Naive thymus-derived CD4-positive, alpha-beta T cell (primary cell): ENCODE results near the gene PRSS23. TPM values are rescaled to one million over a fixed set of nuclear protein-coding genes. Genes with fewer than 3 reads are reported as not detected.
"Not testable (repeated sequence)": the region's sequence is repeated elsewhere in the genome, so short reads cannot be mapped to it uniquely, and the experiment has no call there.

Source experiments
- ATAC-seq: fragments of 150-1000 bp; cut with Tn5 transposase; 2 replicates; pipeline ENCODE4 v1.10.0; 2021; ENCODE audit warnings: mild to moderate bottlenecking, moderate library complexity
- CTCF ChIA-PET: fragments of 350-600 bp; sonication (Branson Sonifier 250); formaldehyde crosslinking; loops from one replicate; lab custom pipeline; 2021; ENCODE audit warnings: antibody characterized with exemption; lab: Charles Lee
- POLR2A ChIA-PET: fragments of 350-600 bp; sonication (Branson Sonifier 250); formaldehyde crosslinking; loops from one replicate; lab custom pipeline; 2021; ENCODE audit warnings: antibody characterized with exemption, inconsistent platforms; lab: Charles Lee
- DNase-seq, 9 donors: peaks; one replicate each; pipeline versions ENCODE4 v3.0.0 to v3.0.0-alpha.2; 2020 to 2022; ENCODE audit warnings: mixed read lengths in 1 of 9
- H3K27ac ChIP-seq: one replicate; pipeline ENCODE4 v1.7.0; 2013; ENCODE audit warnings: mild to moderate bottlenecking, low read depth, low read length, moderate library complexity
- H3K27me3 ChIP-seq, 2 donors: one replicate each; pipeline ENCODE4 v1.7.0; 2013; ENCODE audit warnings: low read length in 2 of 2, mild to moderate bottlenecking in 2 of 2, moderate library complexity in 2 of 2; ENCODE audit not compliant: control insufficient read depth in 2 of 2, insufficient read depth in 2 of 2
- H3K36me3 ChIP-seq, 3 experiments: 1 replicate in 2 of 3; 2 replicates in 1 of 3; pipeline ENCODE4 v1.7.0; 2013; ENCODE audit warnings: low read length in 3 of 3, mild to moderate bottlenecking in 3 of 3, moderate library complexity in 1 of 3; ENCODE audit not compliant: insufficient read depth in 3 of 3, control insufficient read depth in 2 of 3
- H3K4me1 ChIP-seq, 2 donors: one replicate each; pipeline ENCODE4 v1.7.0; 2013; ENCODE audit warnings: low read length in 2 of 2, mild to moderate bottlenecking in 2 of 2, moderate library complexity in 1 of 2; ENCODE audit not compliant: control insufficient read depth in 2 of 2, insufficient read depth in 2 of 2
- H3K4me3 ChIP-seq: 2 replicates; pipeline ENCODE4 v1.7.0; 2013; ENCODE audit warnings: mild to moderate bottlenecking, low read length
- H3K9me3 ChIP-seq, 3 experiments: 1 replicate in 2 of 3; 2 replicates in 1 of 3; pipeline ENCODE4 v1.7.0; 2013; ENCODE audit warnings: low read length in 3 of 3; ENCODE audit not compliant: control insufficient read depth in 2 of 3
- H3K27ac Mint-ChIP-seq, 9 donors: one replicate each; pipeline ENCODE4 v1.8.0; 2020 to 2022; ENCODE audit warnings: mixed read lengths in 9 of 9, mild to moderate bottlenecking in 8 of 9, moderate library complexity in 5 of 9, inconsistent platforms in 2 of 9
- H3K27me3 Mint-ChIP-seq, 5 donors: one replicate each; pipeline ENCODE4 v1.8.0; 2021 to 2022; ENCODE audit warnings: mixed read lengths in 5 of 5, mild to moderate bottlenecking in 1 of 5
- H3K36me3 Mint-ChIP-seq, 5 donors: one replicate each; pipeline ENCODE4 v1.8.0; 2020 to 2022; ENCODE audit warnings: mixed read lengths in 5 of 5, mild to moderate bottlenecking in 3 of 5, inconsistent platforms in 1 of 5
- H3K4me1 Mint-ChIP-seq, 7 donors: one replicate each; pipeline ENCODE4 v1.8.0; 2020 to 2022; ENCODE audit warnings: mixed read lengths in 7 of 7, mild to moderate bottlenecking in 3 of 7, inconsistent platforms in 1 of 7
- H3K4me3 Mint-ChIP-seq, 10 donors: one replicate each; pipeline ENCODE4 v1.8.0; 2020 to 2022; ENCODE audit warnings: mild to moderate bottlenecking in 10 of 10, mixed read lengths in 10 of 10, moderate library complexity in 6 of 10, inconsistent platforms in 2 of 10
- H3K9me3 Mint-ChIP-seq, 11 donors: one replicate each; pipeline ENCODE4 v1.8.0; 2020 to 2022; ENCODE audit warnings: mixed read lengths in 11 of 11, mild to moderate bottlenecking in 4 of 11, inconsistent platforms in 1 of 11, moderate library complexity in 1 of 11
- intact Hi-C, 2 donors: fragments of 100-400 bp; cut with micrococcal nuclease; formaldehyde crosslinking; loops; one replicate each; pipeline ENCODE4 v1.15.1; 2023
- polyA plus RNA-seq, 2 donors: library from polyadenylated mRNA; unstranded; fragments of 300-500 nt; fragmentation: Illumina TruSeq; gene quantifications; one replicate each; pipeline ENCODE4 v1.2.3, GENCODE V29; 2021
- total RNA-seq, 6 experiments: library from RNA in 5 of 6; stranded (reverse) in 5 of 6; gene quantifications; 1 replicate in 5 of 6; 2 replicates in 1 of 6; pipeline ENCODE4 v1.2.3 and lab custom pipeline; 2021 to 2026

PRSS23 gene
- total and polyA plus RNA-seq, 7 experiments from 2014 or later, result 0.07 to 9.7 (median 0.54) TPM

DNA sequence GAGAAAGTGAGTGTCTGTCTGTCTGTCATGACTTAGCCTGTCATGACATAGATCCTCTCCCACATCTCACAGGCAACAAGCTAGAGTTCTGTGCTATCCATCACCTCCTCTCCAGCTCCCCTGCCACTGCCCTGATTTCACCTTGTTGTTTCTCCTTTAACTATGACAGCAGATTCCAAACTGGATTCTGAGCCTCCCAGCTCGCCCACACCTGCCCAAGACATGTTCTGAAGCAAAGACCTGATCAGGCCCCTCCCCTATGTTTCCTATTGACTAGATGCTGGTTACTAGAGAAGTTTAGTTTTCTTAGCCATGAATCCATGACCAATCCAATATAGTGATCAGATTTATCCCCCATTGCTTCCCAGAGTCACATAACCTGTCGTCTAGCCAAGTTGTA is 15.4 kb downstream of the PRSS23 start:
- Histone ChIP-seq H3K27me3 (no peaks in the 10 kb centered on the region), H3K4me1 (no peaks in the 10 kb centered on the region), H3K27ac (no peak overlapping the region), H3K36me3 (no peaks in the 10 kb centered on the region), H3K4me3 (no peak overlapping the region), H3K9me3 (no peaks in the 10 kb centered on the region)
- no peak for ATAC-seq
- Mint-ChIP-seq H3K27me3 (peaks cover 0 to 43% (median 13%) of the 10 kb centered on the region in 5 donors), H3K4me3 (no peak overlapping the region), H3K36me3 (no peaks in the 10 kb centered on the region), H3K27ac (no peak overlapping the region), H3K9me3 (no peaks in the 10 kb centered on the region), H3K4me1 (peaks cover 0 to 11% (median 5%) of the 10 kb centered on the region in 7 donors)
- POLR2A ChIA-PET, result no interaction called here
- intact Hi-C loops, result no loop called here
- CTCF ChIA-PET, result interaction anchor here (0.6 to 1.3 kb wide), 2 partner anchors 75 to 373 kb away, joined by 3 read pairs; no protein-coding TSS in a partner anchor
- DNase-seq, result no peak

DNA sequence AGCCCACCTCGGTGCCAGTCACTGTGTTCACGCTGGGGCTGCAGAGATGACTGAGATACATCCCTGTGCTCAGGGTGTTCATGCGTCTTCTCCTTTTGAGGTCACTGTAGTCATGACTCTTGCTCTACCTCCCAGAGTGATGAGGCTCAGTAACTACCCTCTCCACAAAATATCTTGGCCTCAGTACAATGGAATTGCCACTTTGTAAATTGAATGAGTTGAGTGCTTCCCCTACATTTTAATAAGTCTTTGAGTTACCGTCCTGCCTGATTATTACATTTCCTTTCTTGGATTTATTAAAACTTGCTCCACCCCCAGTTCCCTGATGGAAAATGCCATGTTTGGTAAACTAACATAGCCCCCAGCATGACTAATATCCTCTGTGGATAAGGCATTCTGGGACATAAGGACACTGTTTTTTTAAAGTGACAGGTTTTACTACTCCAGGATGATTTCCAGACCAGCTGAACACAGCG is 15.9 kb downstream of the PRSS23 start:
- no peaks in the 10 kb centered on the region for H3K9me3 ChIP-seq
- H3K27ac ChIP-seq, result no peak overlapping the region
- intact Hi-C loops, result no loop called here
- Mint-ChIP-seq H3K4me3 (no peak overlapping the region), H3K27ac (no peak overlapping the region), H3K36me3 (no peaks in the 10 kb centered on the region), H3K4me1 (peaks cover 0 to 11% (median 5%) of the 10 kb centered on the region in 7 donors), H3K9me3 (no peaks in the 10 kb centered on the region), H3K27me3 (peaks cover 0 to 39% (median 13%) of the 10 kb centered on the region in 5 donors)
- POLR2A ChIA-PET, result no interaction called here
- H3K4me1 ChIP-seq, result no peaks in the 10 kb centered on the region
- H3K4me3 ChIP-seq, result no peak overlapping the region
- H3K36me3 ChIP-seq, result no peaks in the 10 kb centered on the region
- no peak for DNase-seq
- CTCF ChIA-PET, result interaction anchor here (0.6 to 1.3 kb wide), 2 partner anchors 75 to 374 kb away, joined by 3 read pairs; no protein-coding TSS in a partner anchor
- no peak for ATAC-seq
- H3K27me3 ChIP-seq, result no peaks in the 10 kb centered on the region

DNA sequence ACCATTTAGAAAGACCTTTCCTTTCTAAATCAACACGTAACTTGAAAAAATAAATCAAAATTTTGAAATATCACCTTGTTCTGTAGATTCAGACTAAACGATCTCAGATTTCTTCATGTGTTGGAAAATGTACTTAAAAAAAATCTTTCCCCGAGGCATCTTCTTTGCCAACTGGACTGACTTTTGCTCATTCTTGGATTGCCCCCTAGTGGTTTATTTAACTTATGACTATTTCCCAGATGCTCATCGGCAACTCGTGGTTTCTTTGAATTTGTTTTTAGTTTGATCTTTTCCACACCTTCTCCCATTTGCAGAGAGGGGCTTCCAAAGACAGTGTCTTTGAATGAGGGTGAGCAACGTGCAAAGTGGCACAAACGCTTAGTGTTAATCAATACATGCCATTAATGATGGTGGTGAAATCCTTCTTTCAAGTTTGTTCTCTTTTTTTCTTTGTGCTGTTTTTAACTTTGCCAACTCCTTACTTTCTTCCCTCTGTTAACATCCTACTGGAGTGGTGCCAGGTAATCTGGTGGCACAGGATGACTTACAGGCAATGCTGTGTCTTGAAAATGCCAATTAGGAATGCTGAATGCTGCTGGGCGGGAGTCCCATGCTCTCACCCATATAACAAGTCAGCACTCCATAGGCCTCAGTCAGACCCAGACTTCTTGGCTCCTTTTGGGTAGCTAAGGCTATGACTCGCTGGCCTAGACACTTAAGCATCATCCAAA is 18.3 kb downstream of the PRSS23 start:
- DNase-seq (peak in 7 of 9 donors; percentile 13 to 42 (median 34)), ATAC-seq (peak; percentile 56)
- POLR2A ChIA-PET, result no interaction called here

GRCh38 chr11:86824139-86824538 is 23.8 kb downstream of the PRSS23 start:
- H3K27ac ChIP-seq, DNase-seq, H3K4me1 Mint-ChIP-seq, H3K4me3 Mint-ChIP-seq, H3K27me3 ChIP-seq, H3K36me3 Mint-ChIP-seq, H3K9me3 ChIP-seq, H3K27ac Mint-ChIP-seq, intact Hi-C loops, ATAC-seq, POLR2A ChIA-PET, H3K4me3 ChIP-seq, H3K27me3 Mint-ChIP-seq, H3K36me3 ChIP-seq, CTCF ChIA-PET, H3K9me3 Mint-ChIP-seq, H3K4me1 ChIP-seq: not testable (repeated sequence)

More for the DNA sequence above, 18.3 kb downstream of the PRSS23 start:
- Histone ChIP-seq H3K27ac (no peak overlapping the region), H3K4me3 (no peak overlapping the region), H3K36me3 (no peaks in the 10 kb centered on the region), H3K27me3 (no peaks in the 10 kb centered on the region), H3K4me1 (no peaks in the 10 kb centered on the region), H3K9me3 (no peaks in the 10 kb centered on the region)
- intact Hi-C loops, result loop anchor here (1.0 to 2.0 kb wide), 5 partner anchors 210 to 1224 kb away; partner anchors contain the start of gene CCDC83 (in 1 of the 2)
- Mint-ChIP-seq H3K27me3 (peaks cover 3 to 31% (median 13%) of the 10 kb centered on the region in 5 donors), H3K36me3 (no peaks in the 10 kb centered on the region), H3K4me1 (peaks cover 0 to 7% (median 5%) of the 10 kb centered on the region in 7 donors), H3K9me3 (peaks cover 0 to 2% (median 0%) of the 10 kb centered on the region in 11 donors), H3K4me3 (no peak overlapping the region), H3K27ac (peak overlapping the region in 1 of 9 donors; percentile 39)
- CTCF ChIA-PET, result no interaction called here

DNA sequence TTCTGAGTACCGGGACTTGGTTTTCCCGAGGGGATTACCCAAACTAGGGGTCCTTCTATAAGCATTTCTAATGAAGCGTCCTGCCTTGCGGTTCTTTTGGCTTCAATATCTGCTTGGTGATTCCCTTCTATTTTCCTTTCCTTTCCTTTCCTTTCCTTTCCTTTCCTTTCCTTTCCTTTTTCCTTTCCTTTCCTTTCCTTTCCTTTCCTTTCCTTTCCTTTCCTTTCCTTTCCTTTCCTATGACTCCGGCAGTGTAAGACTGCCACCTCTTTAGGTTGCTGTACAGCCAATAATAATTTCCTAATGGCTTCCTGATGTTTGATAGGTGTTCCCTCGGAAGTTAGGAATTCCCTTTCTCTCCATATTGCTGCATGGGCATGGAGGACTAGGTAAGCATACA is 34.0 kb downstream of the PRSS23 start:
- CTCF ChIA-PET, H3K27ac ChIP-seq, H3K36me3 ChIP-seq, H3K4me1 Mint-ChIP-seq, H3K4me1 ChIP-seq, H3K36me3 Mint-ChIP-seq, H3K4me3 Mint-ChIP-seq, DNase-seq, H3K9me3 ChIP-seq, H3K4me3 ChIP-seq, ATAC-seq, intact Hi-C loops, H3K9me3 Mint-ChIP-seq, POLR2A ChIA-PET, H3K27me3 ChIP-seq: not testable (repeated sequence)
- H3K27ac Mint-ChIP-seq, result peak overlapping the region in 1 of 9 donors; percentile 26
- H3K27me3 Mint-ChIP-seq, result peaks cover 9 to 32% (median 17%) of the 10 kb centered on the region in 5 donors

DNA sequence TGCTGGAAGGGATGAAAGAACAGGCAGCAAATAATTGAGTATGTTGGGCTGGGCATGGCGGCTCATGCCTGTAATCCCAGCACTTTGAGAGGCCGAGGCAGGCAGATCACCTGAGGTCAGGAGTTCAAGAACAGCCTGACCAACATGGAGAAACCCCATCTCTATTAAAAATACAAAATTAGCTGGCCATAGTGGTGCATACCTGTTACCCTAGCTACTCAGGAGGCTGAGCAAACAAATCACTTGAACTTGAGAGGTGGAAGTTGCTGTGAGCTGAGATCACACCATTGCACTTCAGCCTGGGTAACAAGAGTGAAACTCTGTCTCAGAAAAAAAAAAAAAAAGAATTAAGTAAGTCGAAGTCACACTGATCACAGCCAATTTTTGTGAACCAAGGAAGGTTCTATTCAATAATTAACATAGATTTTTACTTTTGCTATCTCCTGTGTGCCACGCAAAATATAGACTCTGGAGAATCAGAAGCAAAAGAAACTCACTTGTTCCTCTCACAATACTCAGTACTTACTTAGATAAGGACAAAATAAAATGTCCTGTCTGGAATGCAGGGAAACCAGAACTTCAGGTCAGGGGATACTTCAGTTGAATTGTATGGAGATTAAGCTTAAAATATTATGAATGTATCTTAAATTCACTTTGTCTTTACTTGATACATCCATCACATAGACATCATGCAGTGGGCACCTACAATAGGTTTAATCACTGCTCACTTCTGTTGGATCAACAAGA is 44.6 kb downstream of the PRSS23 start:
- CTCF ChIA-PET, result not testable (repeated sequence)

More for the DNA sequence above, 44.6 kb downstream of the PRSS23 start:
- H3K27ac ChIP-seq, POLR2A ChIA-PET, DNase-seq, H3K4me3 ChIP-seq, intact Hi-C loops, H3K4me1 Mint-ChIP-seq, H3K36me3 Mint-ChIP-seq, H3K4me1 ChIP-seq, H3K27ac Mint-ChIP-seq, H3K36me3 ChIP-seq, H3K4me3 Mint-ChIP-seq, H3K27me3 ChIP-seq, H3K9me3 ChIP-seq, ATAC-seq: not testable (repeated sequence)
- Mint-ChIP-seq H3K9me3 (peaks cover 0 to 10% (median 3%) of the 10 kb centered on the region in 11 donors), H3K27me3 (peaks cover 0 to 16% (median 5%) of the 10 kb centered on the region in 5 donors)
